ENCODE data around the gene BSG.

- peak; percentile 32; the same call in 1 of the 2 replicates for TF ChIP-seq GATA2 (IDR thresholded peaks at IDR 0.05; ENCODE audit: low read depth, low read length)
- TF ChIP-seq GATA3 (IDR thresholded peaks at IDR 0.05; ENCODE audit: low read depth, low read length): no peak
These were observed 57.7 kb downstream of the BSG start for GRCh38 chr19:629961-630714.

Measured in SH-SY5Y (cell line).